Right atrium auricular region (tissue), 2 donors: ENCODE data around the gene SNX22. TPM values are rescaled to one million over a fixed set of nuclear protein-coding genes. Genes with fewer than 3 reads are reported as not detected.
"Not testable (repeated sequence)": the region's sequence is repeated elsewhere in the genome, so short reads cannot be mapped to it uniquely, and the experiment has no call there.

Source experiments
- DNase-seq: peaks from one replicate; pipeline ENCODE4 v3.0.0-alpha.2; 2019; ENCODE audit warnings: low spot score
- H3K27ac ChIP-seq, 2 donors: fragments of 200-600 bp; sonication (generic); 1 replicate in 1 of 2; 2 replicates in 1 of 2; pipeline ENCODE4 v1.5.1; 2016 to 2019
- H3K27me3 ChIP-seq, 2 donors: fragments of 200-600 bp; sonication (generic); one replicate each; pipeline versions ENCODE4 v1.5.1 to v1.6.0; 2017 to 2019
- H3K36me3 ChIP-seq: fragments of 200-600 bp; sonication (generic); one replicate; pipeline ENCODE4 v1.5.1; 2016
- H3K4me1 ChIP-seq, 2 donors: fragments of 200-600 bp; sonication (generic); one replicate each; pipeline versions ENCODE4 v1.5.1 to v1.6.0; 2017 to 2019
- H3K4me3 ChIP-seq, 2 donors: fragments of 200-600 bp; sonication (generic); 1 replicate in 1 of 2; 2 replicates in 1 of 2; pipeline ENCODE4 v1.5.1; 2017 to 2019; ENCODE audit warnings: mild to moderate bottlenecking in 1 of 2, moderate library complexity in 1 of 2
- H3K9me3 ChIP-seq, 2 donors: fragments of 200-600 bp; sonication (generic); one replicate each; pipeline ENCODE4 v1.5.1; 2019
- total RNA-seq, 2 donors: library from RNA; depleted of rRNA; stranded (reverse); fragments of >200 nt; gene quantifications; one replicate each; pipeline ENCODE4 v1.1.0, GENCODE V29; 2016
- TF ChIP-seq, protein P1 (sequence below), 2 donors: fragments of 200-600 bp; sonication (generic); IDR thresholded peaks; one replicate each; pipeline ENCODE4 v1.5.1; 2019; ENCODE audit warnings: antibody characterized with exemption in 2 of 2

Gene SNX22
- total RNA-seq, 2 donors from 2014 or later: 11.9 to 12.4 TPM

GRCh38 chr15:64110950-64111678, 40.4 kb upstream of the SNX22 start:
- Histone ChIP-seq H3K4me3 (no peak overlapping the region), H3K4me1 (peaks cover 0 to 58% of the 10 kb centered on the region in 2 donors), H3K36me3 (peaks cover 34% of the 10 kb centered on the region), H3K27ac (no peak overlapping the region), H3K9me3 (no peaks in the 10 kb centered on the region), H3K27me3 (no peaks in the 10 kb centered on the region)
- TF ChIP-seq, protein P1, sequence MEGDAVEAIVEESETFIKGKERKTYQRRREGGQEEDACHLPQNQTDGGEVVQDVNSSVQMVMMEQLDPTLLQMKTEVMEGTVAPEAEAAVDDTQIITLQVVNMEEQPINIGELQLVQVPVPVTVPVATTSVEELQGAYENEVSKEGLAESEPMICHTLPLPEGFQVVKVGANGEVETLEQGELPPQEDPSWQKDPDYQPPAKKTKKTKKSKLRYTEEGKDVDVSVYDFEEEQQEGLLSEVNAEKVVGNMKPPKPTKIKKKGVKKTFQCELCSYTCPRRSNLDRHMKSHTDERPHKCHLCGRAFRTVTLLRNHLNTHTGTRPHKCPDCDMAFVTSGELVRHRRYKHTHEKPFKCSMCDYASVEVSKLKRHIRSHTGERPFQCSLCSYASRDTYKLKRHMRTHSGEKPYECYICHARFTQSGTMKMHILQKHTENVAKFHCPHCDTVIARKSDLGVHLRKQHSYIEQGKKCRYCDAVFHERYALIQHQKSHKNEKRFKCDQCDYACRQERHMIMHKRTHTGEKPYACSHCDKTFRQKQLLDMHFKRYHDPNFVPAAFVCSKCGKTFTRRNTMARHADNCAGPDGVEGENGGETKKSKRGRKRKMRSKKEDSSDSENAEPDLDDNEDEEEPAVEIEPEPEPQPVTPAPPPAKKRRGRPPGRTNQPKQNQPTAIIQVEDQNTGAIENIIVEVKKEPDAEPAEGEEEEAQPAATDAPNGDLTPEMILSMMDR (IDR thresholded peaks at IDR 0.05): no peak
- no peak for DNase-seq

- Histone ChIP-seq H3K27ac (no peak overlapping the region), H3K4me1 (peaks cover 0 to 53% of the 10 kb centered on the region in 2 donors), H3K9me3 (no peaks in the 10 kb centered on the region), H3K36me3 (peaks cover 38% of the 10 kb centered on the region), H3K27me3 (no peaks in the 10 kb centered on the region), H3K4me3 (no peak overlapping the region)
- no peak for DNase-seq
- TF ChIP-seq, protein P1 (IDR thresholded peaks at IDR 0.05): no peak
These were observed 39.9 kb upstream of the SNX22 start for GRCh38 chr15:64111679-64112050.

DNA sequence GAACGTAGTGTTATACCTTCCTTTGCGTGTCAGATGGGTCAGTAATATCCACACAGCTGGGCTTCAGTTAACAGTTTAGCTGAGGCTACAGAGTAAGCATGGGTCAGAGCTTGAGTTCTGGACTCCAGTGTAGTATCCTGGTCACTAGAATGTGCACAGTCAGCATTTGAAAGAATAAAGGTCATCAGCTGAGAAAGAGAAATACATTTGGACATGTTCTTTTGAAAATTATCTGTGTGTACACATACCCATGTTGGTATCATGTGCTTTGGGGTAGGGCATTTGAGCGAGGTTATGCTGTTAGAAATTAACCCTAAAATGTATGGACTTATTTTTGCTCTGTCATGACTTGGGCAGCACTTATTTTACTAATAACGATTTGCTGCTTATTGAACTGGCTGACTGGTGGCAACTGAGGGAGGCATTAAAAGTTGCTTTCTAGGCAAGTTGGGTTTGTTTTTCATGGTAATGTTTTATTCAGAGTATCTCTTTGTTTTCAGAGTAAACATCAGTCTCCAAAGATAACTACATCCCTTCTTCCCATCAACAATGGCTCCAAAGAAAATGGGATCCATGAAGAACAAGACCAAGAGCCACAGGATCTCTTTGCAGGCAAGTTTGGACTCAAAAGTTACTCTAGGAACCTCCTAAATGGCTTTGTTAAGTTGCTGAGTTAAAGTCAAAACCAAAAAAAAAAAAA, 39.3 kb upstream of the SNX22 start:
- DNase-seq: no peak
- TF ChIP-seq, protein P1 (IDR thresholded peaks at IDR 0.05): no peak
- peaks cover 0 to 47% of the 10 kb centered on the region in 2 donors for H3K4me1 ChIP-seq
- no peaks in the 10 kb centered on the region for H3K27me3 ChIP-seq
- H3K27ac ChIP-seq: no peak overlapping the region
- no peak overlapping the region for H3K4me3 ChIP-seq
- H3K36me3 ChIP-seq: peaks cover 44% of the 10 kb centered on the region
- no peaks in the 10 kb centered on the region for H3K9me3 ChIP-seq

GRCh38 chr15:64112904-64113303, 38.6 kb upstream of the SNX22 start:
- H3K27me3 ChIP-seq: no peaks in the 10 kb centered on the region
- H3K9me3 ChIP-seq: no peaks in the 10 kb centered on the region
- no peak for DNase-seq
- no peak overlapping the region for H3K4me3 ChIP-seq
- peaks cover 50% of the 10 kb centered on the region for H3K36me3 ChIP-seq
- TF ChIP-seq, protein P1 (IDR thresholded peaks at IDR 0.05): no peak
- H3K4me1 ChIP-seq: peaks cover 0 to 46% of the 10 kb centered on the region in 2 donors
- no peak overlapping the region for H3K27ac ChIP-seq

GRCh38 chr15:64117759-64118487, 33.6 kb upstream of the SNX22 start:
- Histone ChIP-seq H3K27ac (no peak overlapping the region), H3K36me3 (peaks cover 88% of the 10 kb centered on the region), H3K9me3 (no peaks in the 10 kb centered on the region), H3K4me3 (no peak overlapping the region), H3K4me1 (peaks cover 0 to 13% of the 10 kb centered on the region in 2 donors), H3K27me3 (no peaks in the 10 kb centered on the region)
- TF ChIP-seq, protein P1 (IDR thresholded peaks at IDR 0.05): no peak
- no peak for DNase-seq

- H3K4me1 ChIP-seq, H3K9me3 ChIP-seq, H3K27ac ChIP-seq, H3K27me3 ChIP-seq, H3K4me3 ChIP-seq, DNase-seq: not testable (repeated sequence)
- peaks cover 79% of the 10 kb centered on the region for H3K36me3 ChIP-seq
These were observed 31.2 kb upstream of the SNX22 start for GRCh38 chr15:64120322-64120721.
